Retina (tissue), 1 donor: ENCODE measurements around the gene GRIA1.

Experiments used
- DNase-seq: peaks from one replicate; pipeline ENCODE4 v3.0.0-alpha.2; 2016

The GRIA1 gene

DNA sequence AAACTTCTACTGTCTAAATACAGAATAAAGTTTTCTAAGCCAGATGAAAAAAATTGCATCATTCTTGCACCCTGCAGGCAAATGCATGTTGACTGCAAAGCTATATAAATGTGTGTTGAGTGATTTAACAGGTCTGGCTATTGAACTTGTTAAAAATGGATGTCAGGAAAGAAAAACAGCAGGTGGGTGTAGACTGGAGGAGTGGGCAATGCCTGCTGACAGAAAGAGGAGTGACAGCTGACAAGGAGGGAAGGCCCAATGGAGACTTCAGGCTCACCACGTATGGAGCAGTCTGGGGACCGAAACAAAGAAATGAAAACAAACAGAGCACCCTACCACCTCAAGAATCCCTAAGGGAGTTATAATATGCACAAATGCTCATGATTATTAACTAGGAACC, 127.8 kb downstream of the GRIA1 start:
- no peak for DNase-seq

- no peak for DNase-seq
These were observed 128.4 kb downstream of the GRIA1 start for GRCh38 chr5:153618867-153619266.

DNA sequence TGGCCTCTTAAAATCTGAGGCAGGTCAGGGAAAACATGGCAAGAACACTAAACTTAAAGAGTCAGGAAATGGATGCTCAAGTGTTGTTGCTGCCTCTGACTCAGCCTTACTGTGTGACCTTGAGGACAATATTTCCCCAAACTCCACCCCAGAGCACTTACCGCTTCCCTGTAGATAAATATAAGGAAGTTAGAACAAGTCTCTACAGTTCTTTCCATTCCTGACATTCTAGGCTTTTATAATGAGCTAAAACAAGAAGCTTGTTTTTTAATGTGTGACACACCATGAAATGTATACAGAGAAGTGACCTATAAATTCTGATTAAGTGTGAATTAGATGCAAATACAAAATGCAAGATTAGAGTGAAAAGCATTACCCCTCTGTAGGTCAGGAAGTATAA, 129.3 kb downstream of the GRIA1 start:
- DNase-seq = no peak

DNA sequence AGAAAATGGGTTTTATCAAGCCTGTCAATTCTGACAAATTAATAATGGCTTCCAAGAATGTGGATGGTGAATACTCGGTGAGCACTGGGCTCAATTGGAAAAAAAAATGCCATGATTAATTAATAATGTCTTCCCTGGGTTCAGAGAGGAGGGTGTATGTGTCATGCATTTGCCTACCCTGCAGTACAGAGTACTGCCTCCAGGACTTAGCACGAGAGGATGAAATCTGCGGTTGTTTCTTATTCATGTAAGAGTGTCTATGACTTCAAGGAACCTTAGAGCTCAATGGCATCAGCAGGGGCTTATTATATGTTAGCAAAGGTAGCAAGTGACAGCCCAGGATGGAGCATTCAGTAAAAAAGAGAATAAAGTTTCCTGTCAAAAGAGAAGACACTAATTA, 132.7 kb downstream of the GRIA1 start:
- DNase-seq = no peak

DNA sequence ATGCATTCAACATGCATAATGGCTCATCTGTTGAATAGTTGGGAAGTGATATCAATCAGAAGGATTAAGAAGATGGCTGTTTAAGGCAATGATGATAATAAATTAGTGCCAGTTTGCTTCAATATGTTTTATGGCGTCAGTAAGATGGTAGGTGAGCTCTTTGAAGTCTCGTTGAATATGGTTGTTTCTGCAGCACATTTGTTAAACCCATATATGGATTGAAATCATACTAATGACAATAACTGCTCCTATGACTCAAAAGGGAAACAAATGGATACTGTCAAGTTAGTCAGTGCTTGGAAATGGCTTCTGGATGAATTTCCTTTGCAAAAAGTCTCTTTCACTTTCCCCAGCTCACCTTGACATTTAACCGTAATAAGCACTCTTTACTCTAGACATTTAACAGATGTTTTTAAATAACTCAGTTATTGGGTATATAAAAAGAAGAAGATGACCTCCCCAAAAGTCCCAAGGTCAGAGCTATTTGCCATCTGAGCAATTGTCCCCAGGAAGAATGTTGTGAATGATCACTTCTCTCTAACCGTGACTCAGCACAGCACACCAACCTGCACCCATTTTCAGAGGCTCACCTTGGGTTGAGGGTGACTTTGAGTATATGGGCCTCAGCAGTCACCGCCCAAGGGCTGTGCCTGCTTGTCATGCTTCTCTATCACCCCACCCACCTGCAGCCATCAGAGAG, 133.4 kb downstream of the GRIA1 start:
- no peak for DNase-seq

DNA sequence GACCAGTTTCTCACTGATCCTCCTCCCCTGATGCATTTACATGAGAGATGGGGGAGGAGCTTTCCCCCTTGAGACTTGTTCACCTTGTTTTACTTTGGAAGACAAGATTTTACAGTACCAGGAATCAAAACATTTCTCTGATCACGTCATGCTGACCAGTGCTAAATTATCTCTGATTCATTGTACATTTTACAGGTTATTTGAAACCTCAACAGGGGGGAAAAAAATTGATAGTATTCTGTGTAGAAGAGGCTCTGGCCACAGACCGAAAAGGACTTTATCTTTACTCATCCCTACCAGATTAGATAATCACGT, 133.9 kb downstream of the GRIA1 start:
- DNase-seq = no peak

- no peak for DNase-seq
These were observed 135.4 kb downstream of the GRIA1 start for GRCh38 chr5:153625826-153626354.

- DNase-seq = no peak
These were observed 136.4 kb downstream of the GRIA1 start for GRCh38 chr5:153626836-153627235.

GRCh38 chr5:153629027-153629895, 138.8 kb downstream of the GRIA1 start:
- peak; percentile 53 for DNase-seq

- no peak for DNase-seq
These were observed 140.1 kb downstream of the GRIA1 start for GRCh38 chr5:153630546-153630945.

GRCh38 chr5:153632748-153633290, 142.3 kb downstream of the GRIA1 start:
- no peak for DNase-seq

- DNase-seq = no peak
These were observed 146.4 kb downstream of the GRIA1 start for GRCh38 chr5:153636670-153637451.

DNA sequence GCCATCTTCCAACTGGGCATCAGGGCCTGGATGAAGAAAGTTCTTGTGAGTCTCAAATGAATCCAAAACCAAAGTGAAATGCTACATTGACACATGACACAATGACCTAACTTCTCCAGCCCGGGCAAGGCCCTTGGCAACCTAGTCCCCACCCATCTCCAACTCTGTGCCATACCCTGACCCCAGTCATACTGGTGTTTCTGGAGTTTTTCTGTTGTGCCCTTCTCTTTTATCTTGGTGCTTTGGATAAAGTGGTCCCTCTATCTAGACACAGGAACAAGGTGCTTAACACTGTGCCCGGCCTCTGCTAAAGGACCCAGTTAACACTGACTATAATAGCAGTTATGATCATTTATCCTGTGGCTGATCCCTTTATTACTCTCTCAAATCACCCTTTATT, 149.8 kb downstream of the GRIA1 start:
- no peak for DNase-seq

GRCh38 chr5:153641183-153641688, 150.8 kb downstream of the GRIA1 start:
- DNase-seq = peak; percentile 57

GRCh38 chr5:153654504-153655200, 164.2 kb downstream of the GRIA1 start:
- DNase-seq = no peak

GRCh38 chr5:153655201-153655510, 164.7 kb downstream of the GRIA1 start:
- DNase-seq = no peak

GRCh38 chr5:153658149-153658548, 167.7 kb downstream of the GRIA1 start:
- peak; percentile 51 for DNase-seq

DNA sequence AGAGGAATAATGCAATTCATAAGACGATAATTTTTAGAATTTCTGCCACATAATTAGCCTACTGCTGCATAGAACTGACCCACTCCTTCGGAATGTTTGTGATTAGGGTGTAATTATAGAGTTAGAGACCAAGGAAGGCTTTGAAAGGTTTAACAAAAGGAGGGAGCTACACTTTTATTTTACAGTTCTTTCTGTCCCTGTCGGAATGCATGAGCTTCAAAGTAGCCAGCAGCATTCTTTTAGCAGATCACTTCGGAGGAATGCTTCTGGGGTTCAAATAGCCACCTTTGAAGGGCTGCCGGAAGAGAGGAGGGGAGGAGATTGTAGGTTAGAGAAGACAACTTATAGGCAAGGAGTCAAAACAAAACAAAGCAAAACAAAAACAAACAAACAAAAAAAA, 168.1 kb downstream of the GRIA1 start:
- peak; percentile 60 for DNase-seq

DNA sequence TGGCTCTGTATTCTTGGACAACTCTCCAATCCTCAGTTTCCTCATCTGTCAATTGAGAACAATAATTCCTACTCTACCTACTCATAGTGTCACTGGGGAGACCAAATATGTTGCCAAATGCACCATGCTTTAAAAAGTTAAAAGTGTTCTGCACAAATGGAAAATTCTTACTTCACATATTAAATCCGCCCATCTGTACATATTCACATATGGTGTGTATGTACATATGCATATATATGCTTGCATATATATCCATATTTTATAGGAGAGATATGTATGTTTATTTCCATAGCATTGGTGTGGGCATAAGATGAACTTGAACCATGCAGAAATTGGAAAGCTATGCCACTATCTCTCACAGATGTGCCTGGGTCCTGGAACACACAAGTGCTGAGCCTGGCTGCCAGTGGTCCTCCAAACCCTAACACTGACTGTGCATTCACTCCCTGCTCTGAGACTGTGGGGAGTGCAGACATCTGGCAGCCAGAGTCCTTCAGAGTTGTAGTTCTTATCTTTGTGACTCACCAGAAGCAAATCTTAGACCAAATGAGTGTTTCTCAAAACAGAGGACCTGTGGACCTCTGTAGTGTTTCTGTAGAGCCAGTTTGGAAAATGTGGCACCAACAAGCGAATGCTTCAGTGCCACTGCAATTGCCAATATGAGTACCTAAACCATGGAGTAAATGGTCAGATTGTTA, 168.7 kb downstream of the GRIA1 start:
- no peak for DNase-seq

DNA sequence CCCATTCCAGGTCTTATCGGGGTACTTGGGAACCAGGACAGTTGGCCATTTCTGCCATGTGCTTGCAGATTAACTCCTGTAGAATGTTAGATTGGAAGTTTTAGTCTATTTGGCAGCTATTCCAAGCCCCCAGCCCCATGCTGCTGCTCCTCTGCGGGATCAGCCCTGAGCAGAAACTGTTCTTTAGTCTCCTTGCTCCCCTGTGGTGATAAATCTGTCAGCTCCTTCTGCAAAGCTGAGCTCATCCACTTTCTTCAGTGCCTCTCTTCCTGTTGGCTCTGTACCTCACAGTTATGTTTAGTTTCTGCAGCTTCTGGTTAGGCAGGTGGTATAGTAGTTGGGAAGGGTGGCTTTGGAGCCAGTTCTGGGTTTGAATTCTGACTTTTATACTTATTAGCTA, 170.4 kb downstream of the GRIA1 start:
- DNase-seq = no peak

GRCh38 chr5:153661897-153662296, 171.4 kb downstream of the GRIA1 start:
- DNase-seq = no peak

DNA sequence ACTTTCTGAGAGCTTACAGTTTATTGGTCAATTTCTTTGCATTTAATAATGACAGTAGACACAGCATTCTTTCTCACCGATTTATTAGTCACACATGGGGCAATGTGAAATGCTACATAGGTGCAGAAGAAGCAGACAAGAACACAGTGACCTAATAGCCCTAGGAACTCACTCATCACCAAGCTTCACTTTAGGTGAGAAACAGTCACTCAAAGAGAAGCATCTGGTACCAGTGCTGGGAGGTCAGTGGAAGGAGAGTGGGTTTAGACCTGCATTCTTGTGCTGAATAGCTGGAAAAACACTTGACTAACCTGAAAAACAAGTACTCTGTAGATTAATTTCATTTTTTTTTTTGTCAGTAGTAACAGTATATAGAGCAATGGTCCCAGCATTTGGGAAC, 179.6 kb downstream of the GRIA1 start:
- no peak for DNase-seq
